Cardiac fibroblast (primary cell): Measurements from ENCODE around the gene GABRG3.

Experiments
- DNase-seq, 2 donors: peaks; one replicate each; pipeline versions ENCODE4 v3.0.0 to v3.0.0-alpha.2; 2010; ENCODE audit warnings: low read depth in 2 of 2
- H3K4me3 ChIP-seq, 2 donors: replicated peaks in 1 of 2; 1 replicate in 1 of 2; 2 replicates in 1 of 2; pipeline ENCODE4 v1.5.1; 2011; ENCODE audit warnings: low read depth in 2 of 2, low read length in 2 of 2, mild to moderate bottlenecking in 2 of 2, moderate library complexity in 1 of 2
- TF ChIP-seq, protein P1 (sequence below): IDR thresholded peaks from one replicate; pipeline ENCODE4 v1.5.1; 2011; ENCODE audit warnings: low read depth, mild to moderate bottlenecking, low read length, inconsistent platforms

The GABRG3 gene

DNA sequence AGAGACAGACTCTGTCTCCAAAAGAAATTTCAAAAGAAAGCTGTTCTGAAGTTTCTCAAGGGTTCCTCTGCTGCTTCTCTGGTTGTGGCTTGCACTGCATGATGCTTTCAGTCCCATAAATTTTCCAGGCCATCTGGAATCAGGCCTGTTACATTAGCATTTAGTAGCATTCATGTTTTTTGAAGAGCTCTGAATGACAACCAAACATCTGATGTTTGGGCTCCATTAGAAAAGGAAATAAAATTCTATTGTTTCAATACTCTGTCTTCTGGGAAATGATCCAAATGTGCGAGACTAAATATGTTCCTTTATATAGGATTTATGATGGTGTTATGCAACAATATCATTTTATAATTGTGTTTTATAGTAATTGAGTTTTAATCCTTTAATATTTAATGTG lies 455.8 kb downstream of the GABRG3 start:
- no peak overlapping the region for H3K4me3 ChIP-seq
- DNase-seq: no peak
- TF ChIP-seq, protein P1, sequence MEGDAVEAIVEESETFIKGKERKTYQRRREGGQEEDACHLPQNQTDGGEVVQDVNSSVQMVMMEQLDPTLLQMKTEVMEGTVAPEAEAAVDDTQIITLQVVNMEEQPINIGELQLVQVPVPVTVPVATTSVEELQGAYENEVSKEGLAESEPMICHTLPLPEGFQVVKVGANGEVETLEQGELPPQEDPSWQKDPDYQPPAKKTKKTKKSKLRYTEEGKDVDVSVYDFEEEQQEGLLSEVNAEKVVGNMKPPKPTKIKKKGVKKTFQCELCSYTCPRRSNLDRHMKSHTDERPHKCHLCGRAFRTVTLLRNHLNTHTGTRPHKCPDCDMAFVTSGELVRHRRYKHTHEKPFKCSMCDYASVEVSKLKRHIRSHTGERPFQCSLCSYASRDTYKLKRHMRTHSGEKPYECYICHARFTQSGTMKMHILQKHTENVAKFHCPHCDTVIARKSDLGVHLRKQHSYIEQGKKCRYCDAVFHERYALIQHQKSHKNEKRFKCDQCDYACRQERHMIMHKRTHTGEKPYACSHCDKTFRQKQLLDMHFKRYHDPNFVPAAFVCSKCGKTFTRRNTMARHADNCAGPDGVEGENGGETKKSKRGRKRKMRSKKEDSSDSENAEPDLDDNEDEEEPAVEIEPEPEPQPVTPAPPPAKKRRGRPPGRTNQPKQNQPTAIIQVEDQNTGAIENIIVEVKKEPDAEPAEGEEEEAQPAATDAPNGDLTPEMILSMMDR: no peak

DNA sequence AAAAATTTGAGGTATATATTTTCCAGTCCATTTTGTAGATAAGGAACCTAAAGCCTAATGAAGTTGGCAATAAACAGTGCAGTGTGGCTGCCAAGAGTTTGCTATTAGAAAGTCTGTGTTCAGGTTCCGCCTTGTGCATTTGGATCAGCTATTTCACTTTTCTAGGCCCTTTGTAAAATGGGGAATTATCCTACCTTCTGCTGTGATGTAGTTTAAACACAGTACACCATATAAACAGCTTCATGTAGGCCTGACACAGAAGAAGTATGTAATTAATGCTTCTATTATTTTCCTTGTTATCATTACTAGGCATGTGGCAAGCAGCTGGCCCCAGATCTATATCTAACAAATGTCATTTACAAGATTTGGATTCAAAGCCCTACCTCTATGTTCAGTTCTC lies 456.3 kb downstream of the GABRG3 start:
- TF ChIP-seq, protein P1: no peak
- DNase-seq: no peak

DNA sequence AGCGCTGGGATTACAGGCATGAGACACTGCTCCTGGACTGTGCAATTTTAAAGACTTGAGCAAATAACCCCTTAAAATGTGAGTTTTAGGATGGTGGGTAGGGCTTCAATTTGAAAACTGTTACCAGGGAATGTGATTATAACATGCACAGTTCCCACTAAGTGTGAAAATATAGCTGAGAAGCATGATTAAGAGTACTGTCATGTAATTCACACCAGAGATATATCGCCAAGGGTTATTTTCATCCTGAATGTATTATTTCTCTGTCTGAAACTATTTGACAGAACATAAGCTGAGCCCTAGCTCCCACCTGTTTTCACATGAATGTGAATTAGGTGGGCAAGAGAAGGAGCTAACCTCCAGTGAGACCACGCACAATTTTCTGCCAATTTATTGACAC lies 457.2 kb downstream of the GABRG3 start:
- TF ChIP-seq, protein P1: no peak
- DNase-seq: no peak
- no peak overlapping the region for H3K4me3 ChIP-seq

More for the DNA sequence above, 456.3 kb downstream of the GABRG3 start:
- no peak overlapping the region for H3K4me3 ChIP-seq

DNA sequence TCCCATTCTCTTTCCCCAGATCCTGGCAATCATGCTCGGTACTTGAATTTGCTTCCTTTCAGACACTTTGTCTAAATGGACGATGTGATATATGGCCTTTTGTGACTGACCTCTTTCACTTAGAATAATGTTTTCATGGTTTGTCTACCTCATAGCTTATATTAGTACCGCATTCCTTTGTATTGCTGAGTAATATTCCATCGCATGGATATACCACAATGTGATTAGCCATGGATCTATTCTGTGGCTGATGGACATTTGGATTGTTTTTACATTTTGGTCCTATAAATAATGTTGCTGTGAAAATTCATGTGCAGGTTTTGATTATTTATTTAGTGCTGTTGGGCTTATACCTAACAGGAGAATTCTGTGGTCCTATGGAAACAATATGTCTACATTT lies 458.6 kb downstream of the GABRG3 start:
- TF ChIP-seq, protein P1: no peak
- H3K4me3 ChIP-seq: no peak overlapping the region
- no peak for DNase-seq

DNA sequence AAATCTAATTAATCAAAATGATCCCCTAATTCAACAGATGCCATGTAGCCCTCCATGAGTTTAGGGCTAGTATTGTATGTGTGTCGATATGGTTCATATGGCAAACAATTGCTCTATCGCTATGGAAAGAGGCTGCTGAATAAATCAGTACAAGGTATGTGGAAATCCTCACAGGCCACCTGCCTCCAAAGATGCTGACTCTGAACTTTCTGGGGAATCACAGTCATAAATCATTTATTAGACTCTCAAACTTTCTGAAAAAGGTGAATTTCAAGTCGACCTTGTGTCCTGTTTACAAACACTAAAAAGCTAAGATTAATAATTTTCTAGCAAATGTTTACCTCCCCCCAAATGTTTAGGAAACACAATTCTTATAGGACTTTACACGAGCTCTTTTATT lies 462.6 kb downstream of the GABRG3 start:
- DNase-seq: no peak
- H3K4me3 ChIP-seq: no peak overlapping the region
- TF ChIP-seq, protein P1: no peak

DNA sequence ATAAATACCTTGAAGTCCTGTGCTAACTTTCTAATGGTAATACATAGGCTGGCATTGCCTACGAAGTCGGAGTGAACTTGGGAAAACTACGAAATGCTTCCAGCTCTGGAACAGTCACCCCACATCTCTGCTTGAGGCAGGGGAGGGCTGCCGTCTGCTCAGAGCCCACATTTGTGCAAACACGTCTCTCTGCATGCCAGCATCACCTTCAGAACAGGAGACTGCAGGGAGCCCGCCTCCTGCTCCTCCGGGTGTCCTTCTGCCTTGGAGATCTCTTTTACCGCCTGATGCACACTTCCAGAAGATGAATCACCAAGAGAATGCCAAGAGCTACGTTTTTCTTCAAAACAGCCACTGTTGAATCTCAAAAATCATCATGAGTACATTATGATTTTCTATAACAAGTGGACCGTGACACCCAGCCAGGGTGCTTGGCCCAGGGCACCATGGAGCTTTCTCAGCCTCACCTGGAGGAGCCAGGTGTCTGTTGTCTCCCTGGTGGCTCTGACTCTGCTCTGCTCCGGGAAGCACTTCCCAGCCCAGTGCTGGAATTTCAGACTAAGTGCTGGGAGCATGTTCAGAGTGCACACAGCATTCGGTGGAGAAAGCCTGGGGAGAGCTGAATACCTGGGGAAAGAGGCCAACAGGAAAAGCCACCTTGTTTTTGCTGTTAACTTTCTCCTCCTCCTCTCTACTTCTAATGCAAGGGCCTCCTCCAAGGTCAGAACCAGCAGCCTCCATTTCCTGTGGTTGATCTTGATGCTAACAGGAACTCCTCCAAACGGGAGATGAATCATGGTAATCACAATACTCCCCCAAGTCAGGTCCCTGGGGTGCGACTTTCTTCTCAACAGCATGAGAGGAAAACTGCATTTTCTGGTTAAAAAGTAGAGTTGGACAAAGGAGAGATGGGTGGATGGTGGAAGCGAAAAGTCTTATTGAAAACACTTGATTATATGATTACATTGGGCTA lies 467.7 kb downstream of the GABRG3 start:
- peak in 1 of 2 donors; percentile 15 for DNase-seq
- TF ChIP-seq, protein P1: no peak
- no peak overlapping the region for H3K4me3 ChIP-seq
